K562 (cell line): ENCODE data around the gene SH3BGRL2. TPM values are rescaled to one million over a fixed set of nuclear protein-coding genes. Genes with fewer than 3 reads are reported as not detected.
A peak's percentile ranks its signal among the peaks of the same experiment; 100 is the strongest.

Experiments used
- ASH1L ChIP-seq: fragments of 450-650 bp; IDR thresholded peaks from 2 replicates; pipeline ENCODE4 v1.6.1; 2018; ENCODE audit warnings: borderline replicate concordance, mild to moderate bottlenecking, low read depth; ENCODE audit not compliant: partially characterized antibody
- BCL6 ChIP-seq: fragments of 250-450 bp; sonication (Bioruptor Pico); IDR thresholded peaks from 2 replicates; pipeline ENCODE4 v1.4.0; 2020
- BCOR ChIP-seq: fragments of 450-650 bp; IDR thresholded peaks from 2 replicates; pipeline ENCODE4 v1.6.1; 2016
- CHD4 ChIP-seq: fragments of 200-600 bp; sonication (generic); IDR thresholded peaks from 3 replicates; pipeline ENCODE4 v1.6.1; 2012; ENCODE audit warnings: low read depth, mild to moderate bottlenecking, mixed read lengths, low read length, inconsistent platforms; ENCODE audit not compliant: insufficient read depth, insufficient replicate concordance, poor library complexity, severe bottlenecking
- CREM ChIP-seq: IDR thresholded peaks from 2 replicates; pipeline ENCODE4 v1.6.1; 2014; ENCODE audit warnings: antibody characterized with exemption, low read depth
- E4F1 ChIP-seq: fragments of 250-450 bp; sonication (Bioruptor Pico); IDR thresholded peaks from 2 replicates; pipeline ENCODE4 v1.5.0; 2021; ENCODE audit warnings: mild to moderate bottlenecking, borderline replicate concordance
- FOSL1 ChIP-seq: fragments of 200-800 bp; sonication (Bioruptor generic); conservative IDR thresholded peaks from 2 replicates; pipeline ENCODE4 v1.6.1; 2016; ENCODE audit warnings: missing genetic modification characterization, missing compliant biosample characterization
- HDAC3 ChIP-seq: fragments of 450-650 bp; IDR thresholded peaks from 2 replicates; pipeline ENCODE4 v1.6.1; 2018; ENCODE audit warnings: borderline replicate concordance, mild to moderate bottlenecking, moderate library complexity; ENCODE audit not compliant: partially characterized antibody
- HMBOX1 ChIP-seq: sonication (generic); IDR thresholded peaks from 2 replicates; pipeline ENCODE4 v1.6.1; 2016
- HMG20B ChIP-seq: fragments of 250-450 bp; sonication (Bioruptor Pico); IDR thresholded peaks from 2 replicates; pipeline ENCODE4 v1.5.0; 2021; ENCODE audit warnings: mild to moderate bottlenecking
- HNRNPUL1 ChIP-seq: fragments of 200-400 bp; formaldehyde crosslinking; IDR thresholded peaks from 2 replicates; pipeline ENCODE4 v1.6.1; 2017; ENCODE audit warnings: low read length
- HOMEZ ChIP-seq: fragments of 250-450 bp; sonication (Bioruptor Pico); IDR thresholded peaks from 2 replicates; pipeline ENCODE4 v1.4.0; 2020; ENCODE audit warnings: mild to moderate bottlenecking, moderate library complexity
- MBD2 ChIP-seq: sonication (generic); IDR thresholded peaks from 2 replicates; pipeline ENCODE4 v1.6.1; 2016; ENCODE audit warnings: low read depth, borderline replicate concordance
- NFYB ChIP-seq: IDR thresholded peaks from 2 replicates; pipeline ENCODE4 v1.6.1; 2011; ENCODE audit warnings: mild to moderate bottlenecking, moderate library complexity; ENCODE audit not compliant: insufficient read length; ENCODE audit errors: extremely low read depth
- NR3C1 ChIP-seq: sonication (generic); formaldehyde crosslinking; IDR thresholded peaks from 2 replicates; pipeline ENCODE4 v1.8.1; 2022; ENCODE audit warnings: missing genetic modification reagents
- RAD51 ChIP-seq: fragments of 450-650 bp; IDR thresholded peaks from 2 replicates; pipeline ENCODE4 v1.7.1; 2016; ENCODE audit warnings: low read depth, mild to moderate bottlenecking, borderline replicate concordance
- SRF ChIP-seq, 2 experiments: fragments of 250-450, 450-650 bp in 1 of 2; sonication (Bioruptor Pico) in 1 of 2; sonication (generic) in 1 of 2; formaldehyde crosslinking; IDR thresholded peaks; 2 replicates each; pipeline versions ENCODE4 v1.5.0 to v1.5.1; 2020 to 2022; ENCODE audit warnings: mild to moderate bottlenecking in 1 of 2, missing genetic modification reagents in 1 of 2
- STAG1 ChIP-seq: sonication (generic); formaldehyde crosslinking; IDR thresholded peaks from 2 replicates; pipeline ENCODE4 v1.5.0; 2020; ENCODE audit warnings: missing genetic modification reagents, borderline replicate concordance
- ZC3H11A ChIP-seq: IDR thresholded peaks from 2 replicates; pipeline ENCODE4 v1.6.1; 2012; ENCODE audit warnings: low read depth, low read length, improper control_type of control experiment
- ZFP36 ChIP-seq: fragments of 150-350 bp; IDR thresholded peaks from 2 replicates; pipeline ENCODE4 v1.6.1; 2018; ENCODE audit warnings: low read length, low read depth; ENCODE audit not compliant: partially characterized antibody
- ZNF174 ChIP-seq: fragments of 250-450 bp; sonication (Bioruptor Pico); IDR thresholded peaks from 2 replicates; pipeline ENCODE4 v1.4.0; 2020; ENCODE audit warnings: mild to moderate bottlenecking
- ZNF512 ChIP-seq: IDR thresholded peaks from 2 replicates; pipeline ENCODE4 v1.6.1; 2016; ENCODE audit warnings: missing genetic modification characterization, missing compliant biosample characterization
- ZNF584 ChIP-seq: fragments of 200-800 bp; sonication (Bioruptor generic); IDR thresholded peaks from 2 replicates; pipeline ENCODE4 v1.6.1; 2016; ENCODE audit warnings: low read depth, mild to moderate bottlenecking, missing genetic modification characterization, missing compliant biosample characterization
- polyA plus RNA-seq, 8 experiments: library from polyadenylated mRNA; depleted of rRNA in 4 of 8; stranded (reverse) in 5 of 8; unstranded in 3 of 8; fragments of >200 nt; fragmentation: Nextera tagmentation in 2 of 8; fragmentation: Illumina TruSeq in 1 of 8; extraction: Ambion mirVana in 2 of 8; extraction: Trizol in 1 of 8; gene quantifications; 2 replicates each; pipeline versions ENCODE4 v1.2.1 to v1.2.3, GENCODE V29; 2011 to 2014; ENCODE audit warnings: inconsistent platforms in 1 of 8, missing spikeins in 1 of 8
- total RNA-seq, 7 experiments: library from RNA; depleted of rRNA in 6 of 7; stranded (reverse); fragments of >200 nt in 6 of 7; fragmentation: Illumina TruSeq in 2 of 7; extraction: Trizol in 2 of 7; gene quantifications; 2 replicates each; pipeline versions ENCODE4 v1.2.1 to v1.2.3, GENCODE V29; 2011 to 2021; ENCODE audit warnings: low replicate concordance in 1 of 7

The SH3BGRL2 gene
- total and polyA plus RNA-seq, 9 of the 15 experiments (the other 6 are each of a cell fraction or from before 2014, with no cell fraction given), result 4.4 to 12.1 (median 7.3) TPM

GRCh38 chr6:79604583-79605037, 26.5 kb upstream of the SH3BGRL2 start (continued):
- TF ChIP-seq HNRNPUL1 (no peak), BCOR (peak; percentile 31; the same call in 1 of the 2 replicates), HMG20B (CRISPR knock-in tag) (no peak), ZNF512 (tag) (no peak), FOSL1 (tag) (peak; percentile 52), RAD51 (no peak; the same call in 1 of the 2 replicates), CREM (peak; percentile 33; the same call in 1 of the 2 replicates), CHD4 (no peak), ZC3H11A (no peak), ZNF174 (no peak), HMBOX1 (peak; percentile 59; the same call in 1 of the 2 replicates), ZFP36 (no peak), NR3C1 (CRISPR knock-in tag) (no peak), E4F1 (CRISPR knock-in tag) (no peak), HOMEZ (no peak), HDAC3 (peak; percentile 56), STAG1 (CRISPR knock-in tag) (no peak), MBD2 (0 out of 2 replicates have a peak, but pooled peaks have one; percentile 37), BCL6 (CRISPR knock-in tag) (no peak), NFYB (no peak), ZNF584 (CRISPR knock-in tag) (no peak), ASH1L (no peak), SRF (CRISPR knock-in tag; IDR thresholded peaks at IDR 0.05) (peak in 1 of 2 experiments; percentile 55; a peak in 1 of 4 replicates)
